Measurements from ENCODE around the gene CA10.

CA10 gene

DNA sequence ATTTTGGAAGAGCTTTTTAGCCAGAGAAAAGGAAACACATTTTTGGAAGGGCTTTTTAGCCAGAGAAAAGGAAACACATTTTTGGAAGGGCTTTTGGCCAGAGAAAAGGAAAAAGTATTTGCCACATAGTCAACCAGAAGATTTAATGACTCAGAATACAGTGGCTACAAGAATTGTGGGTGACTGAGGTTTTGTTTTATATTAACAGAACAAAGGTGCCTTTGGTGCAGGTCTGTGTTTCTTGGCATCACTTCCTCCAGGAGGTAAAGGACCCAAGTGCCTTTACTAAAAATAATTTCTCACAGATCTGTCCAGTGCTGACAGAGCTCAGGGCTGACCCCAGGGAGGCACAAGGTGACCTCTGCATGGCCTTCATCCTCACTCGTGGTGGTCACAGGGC is 363.1 kb downstream of the CA10 start:
- no peak for TF ChIP-seq POLR2AphosphoS5 (IDR thresholded peaks at IDR 0.05; ENCODE audit: low read depth)
- no peak for TF ChIP-seq GABPA (IDR thresholded peaks at IDR 0.05; ENCODE audit: low read depth)
- TF ChIP-seq, protein P1, sequence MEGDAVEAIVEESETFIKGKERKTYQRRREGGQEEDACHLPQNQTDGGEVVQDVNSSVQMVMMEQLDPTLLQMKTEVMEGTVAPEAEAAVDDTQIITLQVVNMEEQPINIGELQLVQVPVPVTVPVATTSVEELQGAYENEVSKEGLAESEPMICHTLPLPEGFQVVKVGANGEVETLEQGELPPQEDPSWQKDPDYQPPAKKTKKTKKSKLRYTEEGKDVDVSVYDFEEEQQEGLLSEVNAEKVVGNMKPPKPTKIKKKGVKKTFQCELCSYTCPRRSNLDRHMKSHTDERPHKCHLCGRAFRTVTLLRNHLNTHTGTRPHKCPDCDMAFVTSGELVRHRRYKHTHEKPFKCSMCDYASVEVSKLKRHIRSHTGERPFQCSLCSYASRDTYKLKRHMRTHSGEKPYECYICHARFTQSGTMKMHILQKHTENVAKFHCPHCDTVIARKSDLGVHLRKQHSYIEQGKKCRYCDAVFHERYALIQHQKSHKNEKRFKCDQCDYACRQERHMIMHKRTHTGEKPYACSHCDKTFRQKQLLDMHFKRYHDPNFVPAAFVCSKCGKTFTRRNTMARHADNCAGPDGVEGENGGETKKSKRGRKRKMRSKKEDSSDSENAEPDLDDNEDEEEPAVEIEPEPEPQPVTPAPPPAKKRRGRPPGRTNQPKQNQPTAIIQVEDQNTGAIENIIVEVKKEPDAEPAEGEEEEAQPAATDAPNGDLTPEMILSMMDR (IDR thresholded peaks at IDR 0.05; ENCODE audit: insufficient read depth, low read length), result no peak
- TF ChIP-seq, protein P2, sequence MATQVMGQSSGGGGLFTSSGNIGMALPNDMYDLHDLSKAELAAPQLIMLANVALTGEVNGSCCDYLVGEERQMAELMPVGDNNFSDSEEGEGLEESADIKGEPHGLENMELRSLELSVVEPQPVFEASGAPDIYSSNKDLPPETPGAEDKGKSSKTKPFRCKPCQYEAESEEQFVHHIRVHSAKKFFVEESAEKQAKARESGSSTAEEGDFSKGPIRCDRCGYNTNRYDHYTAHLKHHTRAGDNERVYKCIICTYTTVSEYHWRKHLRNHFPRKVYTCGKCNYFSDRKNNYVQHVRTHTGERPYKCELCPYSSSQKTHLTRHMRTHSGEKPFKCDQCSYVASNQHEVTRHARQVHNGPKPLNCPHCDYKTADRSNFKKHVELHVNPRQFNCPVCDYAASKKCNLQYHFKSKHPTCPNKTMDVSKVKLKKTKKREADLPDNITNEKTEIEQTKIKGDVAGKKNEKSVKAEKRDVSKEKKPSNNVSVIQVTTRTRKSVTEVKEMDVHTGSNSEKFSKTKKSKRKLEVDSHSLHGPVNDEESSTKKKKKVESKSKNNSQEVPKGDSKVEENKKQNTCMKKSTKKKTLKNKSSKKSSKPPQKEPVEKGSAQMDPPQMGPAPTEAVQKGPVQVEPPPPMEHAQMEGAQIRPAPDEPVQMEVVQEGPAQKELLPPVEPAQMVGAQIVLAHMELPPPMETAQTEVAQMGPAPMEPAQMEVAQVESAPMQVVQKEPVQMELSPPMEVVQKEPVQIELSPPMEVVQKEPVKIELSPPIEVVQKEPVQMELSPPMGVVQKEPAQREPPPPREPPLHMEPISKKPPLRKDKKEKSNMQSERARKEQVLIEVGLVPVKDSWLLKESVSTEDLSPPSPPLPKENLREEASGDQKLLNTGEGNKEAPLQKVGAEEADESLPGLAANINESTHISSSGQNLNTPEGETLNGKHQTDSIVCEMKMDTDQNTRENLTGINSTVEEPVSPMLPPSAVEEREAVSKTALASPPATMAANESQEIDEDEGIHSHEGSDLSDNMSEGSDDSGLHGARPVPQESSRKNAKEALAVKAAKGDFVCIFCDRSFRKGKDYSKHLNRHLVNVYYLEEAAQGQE (IDR thresholded peaks at IDR 0.05; ENCODE audit: insufficient replicate concordance, low read depth), result no peak
- no peak for TF ChIP-seq SPI1 (IDR thresholded peaks at IDR 0.05; ENCODE audit: borderline replicate concordance, low read depth)
- H3K27ac ChIP-seq (replicated peaks), result no peak overlapping the region

DNA sequence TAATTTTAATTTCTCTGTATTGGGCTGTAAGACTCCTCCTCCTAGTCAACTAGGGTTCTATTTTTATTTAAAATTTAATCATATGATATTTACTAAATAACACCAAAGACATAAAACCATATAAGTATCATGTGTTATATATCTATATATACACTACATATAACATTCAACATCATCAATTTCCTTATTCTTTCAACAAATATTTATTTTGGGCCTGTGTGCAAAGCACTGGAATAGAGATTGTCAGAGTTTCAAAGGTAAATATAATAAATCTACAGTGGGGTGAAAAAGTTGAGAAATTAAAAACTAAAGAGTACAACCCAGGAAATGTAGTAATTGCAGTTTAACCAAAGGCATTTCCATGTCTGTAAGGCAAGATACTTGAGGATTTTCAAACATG is 364.0 kb downstream of the CA10 start:
- TF ChIP-seq, protein P1 (IDR thresholded peaks at IDR 0.05; ENCODE audit: insufficient read depth, low read length), result no peak
- TF ChIP-seq GABPA (IDR thresholded peaks at IDR 0.05; ENCODE audit: low read depth) (no peak), SPI1 (IDR thresholded peaks at IDR 0.05; ENCODE audit: borderline replicate concordance, low read depth) (no peak), POLR2AphosphoS5 (IDR thresholded peaks at IDR 0.05; ENCODE audit: low read depth) (no peak)
- TF ChIP-seq, protein P2 (IDR thresholded peaks at IDR 0.05; ENCODE audit: insufficient replicate concordance, low read depth), result no peak
- H3K27me3 ChIP-seq (ENCODE audit: insufficient read depth, poor library complexity, severe bottlenecking), result no peaks in the 10 kb centered on the region

More for the DNA sequence above, 363.1 kb downstream of the CA10 start:
- H3K4me3 ChIP-seq (replicated peaks; ENCODE audit: insufficient read depth, low read length), result no peak overlapping the region
- H3K27me3 ChIP-seq (ENCODE audit: insufficient read depth, poor library complexity, severe bottlenecking), result peaks cover 3% of the 10 kb centered on the region
- no peak for DNase-seq (ENCODE audit: low read depth in 1 of 2, low spot score in 1 of 2)

DNA sequence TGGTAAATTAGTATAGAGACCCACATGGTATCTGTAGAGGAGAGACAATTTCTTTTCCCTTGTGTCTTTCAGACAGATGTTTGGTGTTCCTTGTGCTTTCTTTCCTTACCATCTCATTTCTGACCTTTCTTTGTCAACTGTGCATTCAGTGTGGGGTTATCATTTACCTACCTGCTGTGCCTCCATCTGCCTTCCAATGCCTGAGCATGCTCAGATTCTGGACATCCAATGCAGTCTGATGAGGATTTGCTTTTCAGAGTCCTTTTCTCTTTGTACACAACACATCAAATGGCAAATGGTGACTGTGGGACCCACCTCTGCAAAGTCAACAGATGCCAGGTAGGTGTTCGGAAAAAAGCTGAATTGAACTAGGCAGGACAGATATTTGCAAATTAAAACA is 364.8 kb downstream of the CA10 start:
- Histone ChIP-seq H3K27ac (replicated peaks) (no peak overlapping the region), H3K4me3 (replicated peaks; ENCODE audit: insufficient read depth, low read length) (no peak overlapping the region), H3K27me3 (ENCODE audit: insufficient read depth, poor library complexity, severe bottlenecking) (no peaks in the 10 kb centered on the region)
- TF ChIP-seq, protein P2 (IDR thresholded peaks at IDR 0.05; ENCODE audit: insufficient replicate concordance, low read depth), result no peak
- no peak for TF ChIP-seq POLR2AphosphoS5 (IDR thresholded peaks at IDR 0.05; ENCODE audit: low read depth)
- TF ChIP-seq SPI1 (IDR thresholded peaks at IDR 0.05; ENCODE audit: borderline replicate concordance, low read depth), result no peak
- TF ChIP-seq, protein P1 (IDR thresholded peaks at IDR 0.05; ENCODE audit: insufficient read depth, low read length), result no peak
- no peak for TF ChIP-seq GABPA (IDR thresholded peaks at IDR 0.05; ENCODE audit: low read depth)
- no peak for DNase-seq (ENCODE audit: low read depth in 1 of 2, low spot score in 1 of 2)

More for the DNA sequence above, 364.0 kb downstream of the CA10 start:
- H3K27ac ChIP-seq (replicated peaks), result no peak overlapping the region
- H3K4me3 ChIP-seq (replicated peaks; ENCODE audit: insufficient read depth, low read length), result no peak overlapping the region
- no peak for DNase-seq (ENCODE audit: low read depth in 1 of 2, low spot score in 1 of 2)

Data from HL-60 (cell line).